Activated CD4-positive, alpha-beta T cell treated with anti-CD3 and anti-CD28 coated beads, Interleukin-2, amount 50 U/mL, for 48 hours (primary cell): ENCODE measurements around the gene COQ8B.
A peak's percentile ranks its signal among the peaks of the same experiment; 100 is the strongest.

ENCODE experiments used
- DNase-seq, 2 experiments: peaks; one replicate each; pipeline ENCODE4 v3.0.0-alpha.2; 2020

Gene COQ8B

DNA sequence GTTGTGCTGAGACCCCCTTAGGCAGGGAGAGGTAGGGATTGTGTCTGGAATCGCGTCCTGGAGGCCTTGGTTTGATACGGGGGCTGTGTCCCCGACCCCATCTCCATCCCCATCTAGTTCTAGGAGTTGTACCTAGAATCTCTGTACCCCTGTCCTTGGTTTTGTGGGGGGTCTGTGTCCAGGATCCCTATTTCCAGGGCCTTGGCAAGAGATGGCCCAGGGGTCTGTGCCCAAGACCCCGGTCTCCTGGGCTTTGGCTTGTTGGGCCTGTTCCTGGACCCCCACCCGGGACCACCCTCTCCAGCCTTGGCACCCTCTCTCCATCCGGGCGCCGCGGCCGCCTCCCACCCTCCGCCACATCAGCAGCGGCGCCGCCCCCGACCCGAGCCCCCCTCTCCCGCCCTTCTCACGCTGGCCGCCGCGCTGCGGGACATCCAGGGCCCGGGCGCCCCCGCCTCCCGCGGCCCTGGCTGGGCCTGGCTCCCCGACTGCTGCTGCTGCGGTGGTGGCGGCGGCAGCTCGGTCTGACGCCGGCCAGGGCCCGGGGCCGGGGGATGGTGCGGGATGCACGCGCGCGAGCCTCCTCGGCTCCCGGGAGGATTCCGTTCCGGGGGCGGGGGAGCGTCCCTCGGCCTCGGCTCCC is 26.5 kb downstream of the COQ8B start, which contains the start of gene NUMBL:
Gene NUMBL (minus strand): TSS at position 602 of the 643 bp plus-strand sequence. CDS start 168 bp downstream, at position 434.
- no peak for DNase-seq

DNA sequence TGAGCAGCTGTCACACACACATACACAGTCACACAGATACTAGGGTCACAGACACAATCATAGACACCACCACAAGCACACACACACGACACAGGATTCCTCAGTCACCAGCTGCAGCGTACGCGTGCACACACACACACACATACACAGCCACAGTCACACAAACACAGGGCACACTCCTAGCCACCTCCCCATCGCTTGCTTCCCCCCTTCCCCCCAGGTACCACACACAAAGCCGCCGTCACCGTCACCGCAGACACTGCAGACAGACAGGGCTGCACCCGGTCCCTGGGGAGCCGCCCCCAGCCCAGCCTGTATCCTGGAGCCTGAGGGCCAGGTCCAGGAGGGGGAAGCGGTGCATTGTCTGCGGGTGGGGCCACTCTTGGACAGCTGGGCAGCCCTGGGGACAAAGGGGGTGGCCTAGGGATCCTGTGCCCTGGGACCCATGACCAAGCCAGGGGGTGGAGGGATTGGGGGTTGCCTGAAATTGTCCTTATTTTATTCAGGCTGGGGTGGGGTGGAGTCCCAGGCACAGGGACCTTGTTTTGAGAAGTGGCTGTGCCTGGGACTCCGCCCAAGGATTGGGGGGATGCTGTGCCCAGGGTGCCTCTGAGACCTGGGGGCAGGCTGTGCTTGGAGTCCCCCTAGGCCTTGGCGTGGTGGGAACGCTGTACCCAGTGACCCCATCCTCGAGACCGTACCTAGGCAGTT is 27.2 kb downstream of the COQ8B start:
- DNase-seq, result no peak

DNA sequence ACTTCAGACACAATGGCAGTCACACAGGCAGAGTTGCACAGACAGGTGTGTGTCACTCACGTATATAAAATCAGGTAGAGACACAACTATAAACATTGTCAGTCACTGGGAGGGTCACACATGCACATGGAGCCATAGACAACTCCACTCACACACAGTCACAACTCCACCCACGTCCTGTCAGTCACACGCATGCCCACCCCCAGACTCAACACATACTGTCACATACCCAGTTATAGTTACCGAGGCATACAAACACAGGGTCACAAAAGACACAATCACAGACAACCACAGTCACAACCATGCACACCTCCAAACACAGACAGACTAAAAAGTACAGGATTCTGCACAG is 27.7 kb downstream of the COQ8B start:
- no peak for DNase-seq

DNA sequence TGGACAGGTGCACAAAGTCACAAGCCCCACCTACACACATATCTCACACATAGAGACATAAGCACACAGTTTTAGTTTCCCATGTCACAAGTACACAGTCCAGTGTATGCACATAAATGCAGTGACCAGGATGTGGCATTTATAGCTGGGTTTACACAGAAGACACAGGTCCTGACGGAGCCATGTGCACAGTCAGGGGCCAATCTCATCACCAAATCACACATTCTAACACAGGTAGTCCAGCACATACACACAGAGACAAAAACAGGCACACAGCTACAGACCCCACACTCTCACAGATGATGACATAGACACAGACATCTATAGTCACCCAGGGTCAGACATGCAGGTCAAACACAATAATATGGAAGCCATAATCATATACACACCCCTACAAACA is 28.4 kb downstream of the COQ8B start:
- no peak for DNase-seq

DNA sequence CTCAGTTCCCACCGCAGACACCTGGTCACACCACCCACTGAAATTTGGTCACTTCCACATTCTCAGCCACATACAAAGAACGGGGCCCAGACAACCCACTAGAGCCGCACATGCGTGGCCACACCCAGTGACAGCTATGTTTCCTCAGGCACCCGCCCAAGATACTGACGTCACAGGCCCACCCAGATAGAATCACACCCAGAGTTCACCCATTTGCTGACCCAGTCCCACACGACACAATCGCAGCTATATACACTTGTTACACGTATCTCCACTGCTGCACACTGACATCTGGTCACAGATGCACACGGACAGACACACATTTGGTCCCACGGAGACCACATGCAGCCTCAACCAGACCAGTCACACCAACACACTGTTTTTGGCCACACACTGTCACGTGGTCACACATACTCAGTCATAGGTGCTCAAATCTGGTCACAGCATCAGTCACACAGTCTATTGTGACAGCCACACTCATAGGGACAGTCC is 29.1 kb downstream of the COQ8B start:
- no peak for DNase-seq

DNA sequence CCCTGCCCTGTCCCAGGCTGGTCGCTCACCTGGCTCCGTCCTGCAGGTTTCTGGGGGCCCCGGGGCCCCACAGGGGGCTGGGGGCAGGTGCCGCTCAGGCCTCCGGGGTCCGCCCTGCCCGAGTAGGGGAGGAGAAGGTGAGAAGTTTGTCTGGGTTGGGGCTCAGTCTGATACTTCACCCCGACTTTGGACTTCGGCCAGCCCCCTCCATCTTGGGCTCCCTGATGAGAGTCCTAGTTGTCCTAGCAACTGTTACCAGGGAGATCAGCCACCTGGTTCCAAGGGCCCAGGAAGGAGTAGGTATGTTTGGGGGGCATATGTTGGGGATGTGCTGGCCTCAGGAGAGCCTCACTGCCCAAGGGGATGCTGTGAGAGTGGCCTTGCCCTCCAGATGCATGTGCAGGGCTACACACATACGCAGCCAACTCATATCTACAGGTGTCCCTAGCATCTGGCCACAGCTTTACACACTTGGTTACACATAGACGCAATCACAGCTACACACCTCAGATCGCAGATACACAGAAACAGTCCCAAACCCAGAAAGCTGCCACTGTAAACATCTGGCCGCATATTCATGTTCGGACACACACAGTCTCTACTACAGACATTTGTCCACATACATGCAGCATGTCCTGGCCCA is 29.7 kb downstream of the COQ8B start:
- no peak for DNase-seq

DNA sequence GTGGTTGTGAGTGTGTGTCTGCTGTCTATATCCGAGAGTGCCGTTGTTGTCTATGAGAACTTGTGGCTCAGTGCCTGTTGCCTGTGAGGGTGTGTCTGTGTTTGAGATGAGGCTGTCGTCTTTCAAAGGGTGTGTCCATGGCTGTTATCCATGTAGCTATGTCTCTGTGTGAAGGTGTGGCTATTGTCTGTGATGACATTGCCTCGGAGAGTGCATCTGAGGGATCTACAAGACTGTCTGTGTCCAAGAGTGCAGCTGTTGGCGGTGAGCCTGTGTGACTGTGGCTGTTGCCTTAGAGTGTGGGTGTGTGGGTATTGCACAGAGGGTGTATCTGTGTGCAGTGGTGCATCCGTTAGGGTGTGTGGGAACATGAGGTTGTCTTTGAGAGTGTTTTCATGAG is 31.1 kb downstream of the COQ8B start:
- no peak for DNase-seq

DNA sequence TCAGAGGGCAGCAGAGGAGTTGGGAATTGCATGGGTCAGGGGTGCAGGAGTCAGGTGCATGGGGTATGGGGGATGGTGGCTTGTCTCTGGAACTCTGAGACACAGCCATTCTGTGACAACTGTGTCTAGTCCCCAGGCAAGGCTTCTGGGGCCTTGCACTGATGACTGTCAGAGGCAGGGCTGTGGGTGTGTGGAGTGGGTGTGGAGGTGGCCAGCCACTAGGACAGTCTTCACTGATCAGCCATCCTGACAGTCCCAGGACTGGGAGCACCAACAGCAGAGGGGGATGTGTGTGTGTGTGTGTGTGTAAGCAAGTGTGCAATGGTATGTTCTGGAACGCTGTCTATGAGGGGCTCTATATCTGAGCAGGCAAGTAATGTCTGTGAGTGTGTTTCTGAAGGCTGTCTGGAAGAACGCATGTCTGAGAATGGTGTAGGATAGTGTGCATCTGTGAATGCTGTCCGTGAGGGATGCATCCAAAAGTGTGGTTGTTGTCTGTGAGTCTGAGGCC is 31.6 kb downstream of the COQ8B start:
- no peak for DNase-seq

DNA sequence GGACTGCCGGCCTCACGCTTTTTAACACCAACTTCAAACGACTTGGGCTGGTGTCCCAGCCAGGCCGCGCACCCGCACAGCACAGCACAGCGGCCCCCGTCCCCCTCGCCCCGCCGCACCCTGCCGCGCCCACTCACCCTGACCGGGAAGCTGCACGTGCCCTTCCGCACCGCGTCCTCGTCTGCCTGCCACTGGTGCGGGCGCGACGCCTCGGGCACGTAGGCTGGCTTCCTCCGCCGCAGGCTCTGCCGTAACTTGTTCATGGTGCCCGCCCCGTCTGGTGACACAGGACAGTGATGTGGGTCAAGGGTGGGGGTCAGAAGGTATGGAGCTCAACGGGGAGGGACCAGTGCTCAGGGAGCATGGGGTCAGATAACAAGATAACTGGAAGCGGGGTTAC is 32.4 kb downstream of the COQ8B start:
- no peak for DNase-seq

DNA sequence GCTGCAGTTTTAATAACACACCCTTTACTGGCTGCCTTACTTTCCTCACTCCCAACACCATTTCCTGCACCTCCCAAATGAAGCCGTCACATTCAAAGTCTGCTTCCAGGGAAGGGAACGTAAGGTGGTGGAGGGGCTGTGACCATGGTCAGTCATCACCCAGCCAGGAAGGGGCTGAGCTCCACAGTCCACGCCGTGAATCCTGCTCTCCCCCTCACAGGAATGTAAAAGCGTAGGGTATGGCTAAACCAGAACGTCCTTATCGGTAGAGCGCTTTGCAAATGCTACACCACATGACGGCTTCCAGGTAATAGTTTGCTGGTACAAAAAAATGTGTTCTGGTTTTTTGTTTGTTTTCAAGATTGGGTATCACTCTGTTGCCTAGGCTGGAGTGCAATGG is 33.2 kb downstream of the COQ8B start:
- no peak for DNase-seq

DNA sequence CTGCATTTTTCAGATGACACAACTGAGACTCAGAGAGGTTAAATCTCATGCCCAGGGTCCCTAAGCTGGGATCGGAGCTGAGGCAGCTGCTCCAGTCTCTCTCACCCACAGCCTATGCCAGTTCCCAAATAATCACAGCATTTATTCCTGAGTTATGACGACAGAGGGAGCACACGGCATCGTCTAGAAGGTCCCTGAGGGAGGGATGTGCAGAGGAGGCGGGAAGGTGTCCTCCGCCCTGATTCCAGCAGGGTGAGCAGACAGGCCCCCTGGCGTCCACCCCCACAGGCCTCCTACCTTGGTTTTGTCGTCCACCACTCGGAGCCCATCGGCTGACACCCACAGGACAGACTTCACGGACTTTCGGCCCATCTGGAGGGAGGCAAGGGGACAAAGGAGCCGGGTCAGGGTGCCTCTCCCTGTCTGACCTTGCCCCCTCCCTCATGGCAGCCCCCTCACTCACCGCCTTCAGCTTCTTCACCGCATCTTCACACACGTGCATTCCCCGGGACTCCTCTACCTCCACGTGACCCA is 34.2 kb downstream of the COQ8B start:
- DNase-seq, result no peak

DNA sequence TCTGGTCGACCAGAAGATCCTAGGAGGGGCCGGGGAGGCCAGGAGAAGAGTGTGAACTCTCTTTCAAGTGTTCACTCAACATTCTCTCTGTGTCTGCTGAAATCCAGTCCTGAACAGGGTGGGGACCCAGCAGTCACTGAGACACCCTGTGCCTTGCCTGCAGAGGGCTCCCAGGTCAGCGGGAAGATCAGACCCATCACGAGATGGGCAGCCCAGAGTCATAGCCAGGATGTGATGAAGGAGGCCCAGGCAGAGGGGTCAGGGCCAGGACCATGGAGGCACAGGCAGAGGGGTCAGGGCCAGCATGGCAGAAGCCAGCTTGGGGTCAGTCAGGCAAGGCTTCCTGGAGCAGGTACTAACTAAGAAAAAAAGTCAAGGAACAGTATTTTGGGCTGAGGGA is 35.6 kb downstream of the COQ8B start:
- DNase-seq, result no peak

DNA sequence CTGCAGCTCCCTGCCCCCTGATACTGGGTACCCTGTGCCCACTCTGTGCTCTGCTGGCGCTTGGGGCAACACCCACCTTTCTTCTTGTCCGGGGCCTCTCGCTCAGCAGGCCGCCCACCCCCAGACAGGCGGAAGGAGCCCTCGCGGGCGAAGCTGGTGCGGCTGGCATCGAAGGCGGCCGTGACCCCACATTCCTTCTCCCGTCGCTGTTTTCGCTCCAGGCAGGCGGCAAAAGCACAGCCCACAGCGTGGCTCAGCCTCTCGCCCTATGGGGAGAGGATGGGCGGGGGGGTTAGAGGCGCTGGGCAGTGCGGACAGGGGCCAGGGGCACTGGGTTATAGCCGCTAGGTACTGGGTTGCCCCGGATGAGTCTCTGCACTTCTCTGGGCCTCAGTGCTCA is 39.5 kb downstream of the COQ8B start:
- DNase-seq, result no peak

DNA sequence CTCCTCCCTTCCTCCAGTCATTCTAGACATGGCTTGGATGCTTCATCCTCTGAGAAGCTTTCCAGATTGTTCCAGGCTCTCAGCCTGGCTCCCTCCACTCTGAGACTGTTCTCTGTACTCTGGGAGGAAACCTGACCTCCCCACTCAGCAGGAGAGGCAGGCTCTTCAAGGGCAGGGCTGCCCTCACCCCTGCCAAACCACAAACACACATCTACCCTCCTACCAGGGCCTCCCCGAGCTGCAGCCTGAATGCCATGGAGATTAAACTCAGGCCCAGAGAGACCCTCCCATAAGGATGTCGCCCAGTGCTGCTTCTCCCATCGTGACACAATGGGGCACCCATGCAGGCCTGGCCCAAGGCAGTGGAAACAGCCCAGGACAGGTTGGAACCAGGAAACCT is 42.4 kb downstream of the COQ8B start:
- DNase-seq, result no peak

DNA sequence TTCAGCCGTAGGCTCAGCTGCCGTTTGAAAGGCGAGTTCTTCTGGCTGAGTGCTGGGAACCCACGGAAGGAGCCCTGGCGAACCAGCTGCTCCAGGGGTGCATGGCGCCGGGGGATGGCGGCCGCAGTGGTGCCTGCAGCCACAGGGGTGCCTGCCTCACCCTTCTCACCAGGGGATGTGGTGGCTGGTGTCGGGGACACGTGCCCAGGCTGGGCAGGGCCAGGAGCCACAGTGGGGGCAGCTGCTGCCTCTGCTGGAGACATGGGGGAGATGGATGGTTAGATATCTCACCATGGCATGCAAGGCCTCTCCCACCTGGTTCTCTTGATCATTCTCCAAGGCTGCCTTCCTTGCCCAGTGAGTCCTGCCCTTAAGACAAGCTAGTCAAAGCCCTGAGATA is 43.3 kb downstream of the COQ8B start:
- DNase-seq, result no peak

DNA sequence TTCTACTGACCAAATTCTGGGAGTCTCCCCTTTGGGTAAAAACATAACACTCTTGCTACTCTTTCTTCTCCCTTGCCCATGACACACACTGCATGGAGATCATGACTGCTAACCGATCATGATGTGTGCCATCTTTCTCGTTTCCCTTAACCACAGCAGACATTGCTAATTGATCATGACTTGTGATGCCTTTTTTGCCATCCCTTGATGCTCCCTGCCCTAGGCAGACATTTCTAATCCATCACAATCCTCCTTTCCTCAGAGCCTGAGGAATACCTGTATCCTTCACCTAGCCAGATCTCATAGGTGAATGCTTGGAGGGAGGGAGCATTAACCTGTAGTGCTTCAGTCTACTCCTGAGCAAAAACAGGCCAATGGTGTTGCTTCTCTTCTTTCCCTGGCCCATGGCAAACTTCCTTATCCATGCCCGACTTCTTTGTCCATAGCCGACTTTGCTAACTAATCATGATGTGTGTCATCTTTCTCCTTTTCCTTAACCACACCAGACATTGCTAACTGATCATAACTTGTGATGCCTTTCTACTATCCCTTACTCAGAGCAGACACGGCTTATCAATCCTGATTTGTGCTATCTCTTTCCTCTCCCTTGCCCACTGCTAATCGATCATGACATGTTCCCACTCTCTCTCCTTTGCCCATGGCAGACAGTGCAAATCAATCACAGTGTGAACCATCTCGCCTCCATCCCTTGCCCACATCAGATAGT is 44.0 kb downstream of the COQ8B start:
- no peak for DNase-seq

DNA sequence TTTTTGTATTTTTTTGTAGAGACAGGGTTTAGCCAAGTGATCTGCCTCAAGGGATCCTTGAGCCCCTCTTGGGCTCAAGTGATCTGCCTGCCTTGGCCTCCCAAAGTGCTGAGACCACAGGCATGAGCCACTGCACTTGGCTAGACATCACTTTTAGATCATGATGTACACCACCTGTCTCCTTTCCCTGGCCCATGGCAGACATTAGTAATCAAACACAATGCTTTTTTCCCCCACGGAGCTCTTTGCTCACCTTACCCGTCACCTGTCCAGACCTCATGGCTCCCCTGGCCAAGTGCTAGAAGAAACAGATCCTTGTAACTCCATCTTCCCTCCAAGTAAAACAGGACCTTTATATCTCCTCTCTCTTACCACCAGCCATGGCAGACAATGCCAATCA is 44.6 kb downstream of the COQ8B start:
- DNase-seq, result no peak

DNA sequence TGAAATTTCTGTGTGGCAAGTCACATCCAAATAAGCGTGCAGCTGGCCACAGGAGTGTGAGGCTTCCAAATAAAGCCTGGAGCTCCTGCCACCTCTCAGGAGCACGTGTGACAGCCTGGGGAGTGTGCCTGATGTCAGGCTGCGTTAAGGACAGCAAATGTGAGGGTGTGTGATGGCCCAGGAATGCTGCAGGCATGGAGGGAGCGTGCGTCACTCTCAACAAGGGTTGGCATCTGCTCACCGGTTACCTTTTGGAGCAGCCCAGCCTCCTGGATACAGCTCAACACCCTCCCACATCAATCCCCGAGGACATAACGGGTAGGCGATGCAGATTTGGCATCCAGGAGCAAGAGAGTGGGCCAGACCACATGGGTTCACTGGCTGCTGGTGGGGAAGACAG is 45.3 kb downstream of the COQ8B start:
- no peak for DNase-seq

DNA sequence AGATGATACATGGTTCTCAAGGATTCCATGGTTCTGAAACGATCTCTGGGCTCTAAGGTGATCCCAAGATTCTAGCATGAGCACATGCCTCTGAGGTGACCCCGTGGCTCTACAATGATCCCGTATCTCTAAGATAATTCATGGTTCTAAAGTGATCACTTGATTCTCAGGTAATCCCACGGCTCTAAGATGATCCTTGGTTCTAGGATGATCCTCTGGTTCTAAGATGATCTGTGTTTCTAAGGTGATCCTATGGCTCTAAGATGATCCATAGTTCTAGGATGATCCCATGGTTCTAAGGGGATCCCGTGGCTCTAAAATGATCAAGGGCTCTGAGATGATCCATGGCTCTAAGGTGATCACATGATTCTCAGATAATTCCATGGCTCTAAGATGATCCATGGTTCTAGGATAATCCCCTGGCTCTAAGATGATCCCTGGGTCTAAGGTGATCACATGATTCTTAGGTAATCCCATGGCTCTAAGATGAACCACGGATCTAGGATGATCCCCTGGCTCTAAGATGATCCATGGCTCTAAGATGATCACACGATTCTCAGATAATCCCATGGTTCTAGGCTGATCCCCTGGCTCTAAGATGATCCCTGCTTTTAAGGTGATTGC is 47.6 kb downstream of the COQ8B start:
- DNase-seq, result no peak

DNA sequence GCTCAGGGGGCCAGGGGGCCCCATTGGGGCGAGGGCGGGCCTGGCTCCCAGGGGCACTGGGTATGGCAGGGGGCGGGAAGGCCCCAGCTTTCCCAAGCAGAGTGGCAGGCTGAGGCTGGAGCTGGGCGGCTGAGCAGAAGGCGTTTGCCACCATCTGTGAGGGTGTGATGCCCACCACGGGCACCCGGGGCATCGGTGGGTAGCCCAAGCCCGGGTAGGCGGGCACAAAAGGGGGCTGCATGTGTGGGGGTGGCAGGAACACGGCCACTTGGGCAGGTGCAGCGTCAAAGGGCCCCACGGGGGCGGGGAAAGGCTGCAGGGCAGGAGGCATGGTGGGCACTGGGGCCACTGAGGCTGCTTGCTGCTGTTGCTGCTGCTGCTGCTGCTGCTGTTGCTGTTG is 49.1 kb downstream of the COQ8B start:
- DNase-seq, result no peak

DNA sequence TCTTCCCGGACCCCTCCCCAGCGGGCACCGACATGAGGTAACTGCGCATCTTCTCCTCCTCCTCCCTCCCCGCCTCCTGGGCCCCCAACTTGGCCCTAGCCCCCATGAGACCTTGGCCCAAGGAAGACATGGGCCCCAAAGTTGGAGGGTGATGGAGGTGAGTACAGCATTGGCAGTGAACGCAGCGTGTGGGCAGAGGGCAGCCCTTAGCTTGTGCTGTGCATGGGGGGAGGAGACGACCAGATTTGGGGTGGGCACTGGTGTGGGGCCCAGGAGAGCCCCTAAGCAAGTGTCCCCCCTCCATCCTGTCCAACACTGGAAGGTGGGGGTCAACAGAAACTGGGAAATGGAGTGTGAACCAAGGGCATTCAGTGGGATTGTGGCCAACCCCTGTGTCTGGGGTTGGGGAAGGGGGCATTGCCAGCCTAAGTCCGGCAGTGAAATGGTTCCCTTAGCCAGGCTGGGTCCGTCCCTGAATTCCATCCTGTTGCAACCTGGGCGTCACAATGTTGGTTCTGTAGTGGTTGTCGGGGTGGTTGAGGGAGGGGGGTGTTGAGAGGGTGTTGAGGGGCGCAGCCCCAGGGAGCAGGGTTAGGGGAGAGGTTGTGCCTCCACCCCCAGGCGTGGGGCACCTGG is 49.8 kb downstream of the COQ8B start:
- peak in 1 of 2 experiments; percentile 2 for DNase-seq
